ENCODE data around the gene POLRMT.
"Not testable (repeated sequence)": the region's sequence is repeated elsewhere in the genome, so short reads cannot be mapped to it uniquely, and the experiment has no call there.

The POLRMT gene

GRCh38 chr19:676007-676338 lies 42.6 kb upstream of the POLRMT start:
- DNase-seq = no peak
- in situ Hi-C loops (cut with HindIII; ENCODE audit: low pct_ligation_motif_present, low sequenced_read_pairs) = no loop called here
- Histone ChIP-seq H3K27me3 (replicated peaks) (no peaks in the 10 kb centered on the region), H3K4me3 (ENCODE audit: low read depth, low read length) (peak overlapping the region; percentile 45), H3K27ac (peak overlapping the region; percentile 93), H3K36me3 (replicated peaks) (peaks cover 7% of the 10 kb centered on the region)
- no peak for TF ChIP-seq CTCF (IDR thresholded peaks at IDR 0.05; ENCODE audit: low read depth, low read length, missing control alignments)

GRCh38 chr19:674282-675151 lies 41.2 kb upstream of the POLRMT start:
- DNase-seq = no peak
- no peak overlapping the region for H3K4me3 ChIP-seq (ENCODE audit: low read depth, low read length)
- peaks cover 7% of the 10 kb centered on the region for H3K36me3 ChIP-seq (replicated peaks)
- H3K27ac ChIP-seq = no peak overlapping the region
- no peaks in the 10 kb centered on the region for H3K27me3 ChIP-seq (replicated peaks)
- no peak for TF ChIP-seq CTCF (IDR thresholded peaks at IDR 0.05; ENCODE audit: low read depth, low read length, missing control alignments)
- in situ Hi-C loops (cut with HindIII; ENCODE audit: low pct_ligation_motif_present, low sequenced_read_pairs) = no loop called here

- in situ Hi-C loops (cut with HindIII; ENCODE audit: low pct_ligation_motif_present, low sequenced_read_pairs) = no loop called here
- Histone ChIP-seq H3K27ac (no peak overlapping the region), H3K36me3 (replicated peaks) (no peaks in the 10 kb centered on the region), H3K27me3 (replicated peaks) (no peaks in the 10 kb centered on the region), H3K4me3 (ENCODE audit: low read depth, low read length) (no peak overlapping the region)
- TF ChIP-seq CTCF (IDR thresholded peaks at IDR 0.05; ENCODE audit: low read depth, low read length, missing control alignments) = peak; percentile 39
- DNase-seq = no peak
Observed at GRCh38 chr19:670609-671075, 37.3 kb upstream of the POLRMT start.

- in situ Hi-C loops (cut with HindIII; ENCODE audit: low pct_ligation_motif_present, low sequenced_read_pairs); H3K4me3 ChIP-seq (ENCODE audit: low read depth, low read length); H3K27me3 ChIP-seq (replicated peaks); H3K36me3 ChIP-seq (replicated peaks): not testable (repeated sequence)
- peak; percentile 83 for DNase-seq
- H3K27ac ChIP-seq = peak overlapping the region; percentile 65
Observed at GRCh38 chr19:668675-669434, 35.5 kb upstream of the POLRMT start.

- H3K4me3 ChIP-seq (ENCODE audit: low read depth, low read length); DNase-seq; H3K27ac ChIP-seq; H3K36me3 ChIP-seq (replicated peaks); in situ Hi-C loops (cut with HindIII; ENCODE audit: low pct_ligation_motif_present, low sequenced_read_pairs); H3K27me3 ChIP-seq (replicated peaks): not testable (repeated sequence)
Observed at GRCh38 chr19:666985-667573, 33.7 kb upstream of the POLRMT start.

GRCh38 chr19:664913-665443 lies 31.6 kb upstream of the POLRMT start:
- peak; percentile 96 for TF ChIP-seq CTCF (IDR thresholded peaks at IDR 0.05; ENCODE audit: low read depth, low read length, missing control alignments)
- peak; percentile 65 for DNase-seq
- Histone ChIP-seq H3K4me3 (ENCODE audit: low read depth, low read length) (no peak overlapping the region), H3K36me3 (replicated peaks) (no peaks in the 10 kb centered on the region), H3K27ac (no peak overlapping the region), H3K27me3 (replicated peaks) (no peaks in the 10 kb centered on the region)
- in situ Hi-C loops (cut with HindIII; ENCODE audit: low pct_ligation_motif_present, low sequenced_read_pairs) = no loop called here
